Memory B cell (primary cell): ENCODE data around the gene LRRC3.

Experiments used
- ATAC-seq: fragments of 150-1000 bp; cut with Tn5 transposase; 2 replicates; pipeline ENCODE4 v1.10.0; 2021; ENCODE audit warnings: low read depth, mild to moderate bottlenecking, moderate library complexity
- DNase-seq, 2 donors: peaks; one replicate each; pipeline ENCODE4 v3.0.0; 2022; ENCODE audit warnings: low spot score in 2 of 2
- H3K27ac Mint-ChIP-seq: one replicate; pipeline ENCODE4 v1.8.0; 2022; ENCODE audit warnings: mild to moderate bottlenecking, moderate library complexity, mixed read lengths
- H3K27me3 Mint-ChIP-seq: one replicate; pipeline ENCODE4 v1.8.0; 2022; ENCODE audit warnings: mixed read lengths
- H3K36me3 Mint-ChIP-seq: one replicate; pipeline ENCODE4 v1.8.0; 2022; ENCODE audit warnings: mild to moderate bottlenecking, mixed read lengths
- H3K4me1 Mint-ChIP-seq: one replicate; pipeline ENCODE4 v1.8.0; 2022; ENCODE audit warnings: mixed read lengths
- H3K4me3 Mint-ChIP-seq: one replicate; pipeline ENCODE4 v1.8.0; 2022; ENCODE audit warnings: mild to moderate bottlenecking, moderate library complexity, mixed read lengths
- H3K9me3 Mint-ChIP-seq: one replicate; pipeline ENCODE4 v1.8.0; 2022; ENCODE audit warnings: mixed read lengths

Gene LRRC3

GRCh38 chr21:44440241-44441040 lies 14.9 kb upstream of the LRRC3 start:
- H3K27me3 Mint-ChIP-seq, result peaks cover 3% of the 10 kb centered on the region
- no peaks in the 10 kb centered on the region for H3K9me3 Mint-ChIP-seq
- no peak overlapping the region for H3K4me3 Mint-ChIP-seq
- H3K27ac Mint-ChIP-seq, result no peak overlapping the region
- H3K36me3 Mint-ChIP-seq, result peaks cover 7% of the 10 kb centered on the region
- ATAC-seq, result no peak
- H3K4me1 Mint-ChIP-seq, result peaks cover 3% of the 10 kb centered on the region
- DNase-seq, result no peak

DNA sequence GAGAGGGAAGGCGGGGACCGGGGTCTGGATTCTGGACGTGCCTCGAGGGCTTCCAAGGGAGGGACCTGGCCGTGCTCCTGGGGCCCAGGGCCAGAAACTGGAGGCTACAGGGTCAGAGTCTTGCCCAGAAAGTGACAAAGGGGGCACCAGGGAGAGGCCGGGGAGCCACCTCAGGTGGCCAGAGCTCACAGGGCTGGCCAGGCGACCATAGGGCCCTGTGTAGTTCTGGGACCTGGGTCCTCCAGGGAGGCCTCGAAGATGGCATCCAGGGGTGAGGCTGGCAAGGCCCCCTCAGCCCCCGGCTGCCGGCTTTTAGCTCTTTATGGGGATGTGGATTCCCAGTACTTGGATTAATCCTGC lies 14.3 kb upstream of the LRRC3 start:
- DNase-seq, result no peak
- peaks cover 2% of the 10 kb centered on the region for H3K36me3 Mint-ChIP-seq
- no peaks in the 10 kb centered on the region for H3K9me3 Mint-ChIP-seq
- peaks cover 3% of the 10 kb centered on the region for H3K4me1 Mint-ChIP-seq
- H3K27ac Mint-ChIP-seq, result no peak overlapping the region
- H3K27me3 Mint-ChIP-seq, result no peaks in the 10 kb centered on the region
- no peak overlapping the region for H3K4me3 Mint-ChIP-seq
- no peak for ATAC-seq

- Mint-ChIP-seq H3K27me3 (no peaks in the 10 kb centered on the region), H3K9me3 (no peaks in the 10 kb centered on the region), H3K27ac (no peak overlapping the region), H3K36me3 (peaks cover 2% of the 10 kb centered on the region), H3K4me3 (no peak overlapping the region), H3K4me1 (peaks cover 3% of the 10 kb centered on the region)
- no peak for DNase-seq
- ATAC-seq, result no peak
These were observed 13.6 kb upstream of the LRRC3 start for GRCh38 chr21:44441581-44442265.

GRCh38 chr21:44442266-44443125 lies 12.8 kb upstream of the LRRC3 start:
- H3K4me3 Mint-ChIP-seq, result no peak overlapping the region
- peaks cover 3% of the 10 kb centered on the region for H3K27me3 Mint-ChIP-seq
- peaks cover 3% of the 10 kb centered on the region for H3K4me1 Mint-ChIP-seq
- no peaks in the 10 kb centered on the region for H3K9me3 Mint-ChIP-seq
- H3K36me3 Mint-ChIP-seq, result peaks cover 2% of the 10 kb centered on the region
- no peak overlapping the region for H3K27ac Mint-ChIP-seq
- no peak for DNase-seq
- no peak for ATAC-seq

DNA sequence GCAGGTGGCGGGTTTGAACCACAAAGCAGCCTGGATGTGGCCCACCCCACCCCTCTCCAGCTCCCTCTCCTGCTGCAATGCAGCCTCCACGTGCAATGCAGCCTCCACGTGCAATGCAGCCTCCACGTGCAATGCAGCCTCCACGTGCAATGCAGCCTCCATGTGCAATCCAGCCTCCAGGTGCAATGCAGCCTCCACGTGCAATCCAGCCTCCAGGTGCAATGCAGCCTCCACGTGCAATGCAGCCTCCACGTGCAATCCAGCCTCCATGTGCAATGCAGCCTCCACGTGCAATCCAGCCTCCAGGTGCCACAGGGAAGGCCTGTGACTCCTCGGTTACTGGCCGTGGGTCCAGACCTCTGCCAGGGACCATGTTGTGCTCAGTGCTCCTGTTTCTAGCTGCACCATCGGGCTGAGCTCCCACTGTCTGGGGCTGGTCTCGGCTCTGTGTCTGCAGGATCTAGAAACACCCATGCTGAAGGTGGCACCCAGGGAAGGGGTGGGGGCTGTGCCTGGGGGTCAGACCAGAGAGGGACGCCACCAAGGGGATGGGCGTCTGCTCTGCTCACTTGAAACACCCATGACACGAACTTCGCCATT lies 11.9 kb upstream of the LRRC3 start:
- no peaks in the 10 kb centered on the region for H3K9me3 Mint-ChIP-seq
- no peak overlapping the region for H3K27ac Mint-ChIP-seq
- no peak for DNase-seq

DNA sequence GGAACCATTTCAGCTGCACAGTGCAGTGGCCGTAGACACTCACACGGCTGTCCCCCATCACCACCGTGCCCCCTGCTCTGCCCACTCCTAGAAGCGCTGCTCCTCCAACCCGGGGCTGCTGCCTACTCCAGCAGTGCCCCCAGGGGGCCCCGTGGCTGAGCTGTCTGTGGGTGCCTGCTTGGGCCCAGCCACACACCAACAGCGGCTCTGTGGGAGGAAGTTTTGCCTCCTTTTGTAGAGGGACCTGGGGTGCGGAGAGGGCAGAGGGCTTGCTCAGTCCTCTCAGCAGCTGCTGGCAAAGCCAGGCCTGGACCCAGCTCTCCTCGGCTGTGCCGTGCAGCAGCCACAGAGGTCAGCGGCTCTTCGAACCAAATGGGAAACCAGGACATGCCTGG lies 11.4 kb upstream of the LRRC3 start:
- Mint-ChIP-seq H3K27me3 (peaks cover 5% of the 10 kb centered on the region), H3K4me3 (no peak overlapping the region), H3K4me1 (peaks cover 3% of the 10 kb centered on the region), H3K36me3 (peaks cover 2% of the 10 kb centered on the region), H3K9me3 (no peaks in the 10 kb centered on the region), H3K27ac (no peak overlapping the region)
- DNase-seq (no peak), ATAC-seq (no peak)

More for the DNA sequence above, 11.9 kb upstream of the LRRC3 start:
- no peak overlapping the region for H3K4me3 Mint-ChIP-seq
- H3K27me3 Mint-ChIP-seq, result peaks cover 3% of the 10 kb centered on the region
- H3K4me1 Mint-ChIP-seq, result peaks cover 3% of the 10 kb centered on the region
- peaks cover 2% of the 10 kb centered on the region for H3K36me3 Mint-ChIP-seq
- no peak for ATAC-seq

- Mint-ChIP-seq H3K27me3 (peaks cover 9% of the 10 kb centered on the region), H3K4me1 (peaks cover 3% of the 10 kb centered on the region), H3K9me3 (no peaks in the 10 kb centered on the region), H3K36me3 (peaks cover under 1% of the 10 kb centered on the region), H3K27ac (no peak overlapping the region), H3K4me3 (no peak overlapping the region)
- ATAC-seq (no peak), DNase-seq (no peak)
These were observed 10.9 kb upstream of the LRRC3 start for GRCh38 chr21:44444286-44444931.

DNA sequence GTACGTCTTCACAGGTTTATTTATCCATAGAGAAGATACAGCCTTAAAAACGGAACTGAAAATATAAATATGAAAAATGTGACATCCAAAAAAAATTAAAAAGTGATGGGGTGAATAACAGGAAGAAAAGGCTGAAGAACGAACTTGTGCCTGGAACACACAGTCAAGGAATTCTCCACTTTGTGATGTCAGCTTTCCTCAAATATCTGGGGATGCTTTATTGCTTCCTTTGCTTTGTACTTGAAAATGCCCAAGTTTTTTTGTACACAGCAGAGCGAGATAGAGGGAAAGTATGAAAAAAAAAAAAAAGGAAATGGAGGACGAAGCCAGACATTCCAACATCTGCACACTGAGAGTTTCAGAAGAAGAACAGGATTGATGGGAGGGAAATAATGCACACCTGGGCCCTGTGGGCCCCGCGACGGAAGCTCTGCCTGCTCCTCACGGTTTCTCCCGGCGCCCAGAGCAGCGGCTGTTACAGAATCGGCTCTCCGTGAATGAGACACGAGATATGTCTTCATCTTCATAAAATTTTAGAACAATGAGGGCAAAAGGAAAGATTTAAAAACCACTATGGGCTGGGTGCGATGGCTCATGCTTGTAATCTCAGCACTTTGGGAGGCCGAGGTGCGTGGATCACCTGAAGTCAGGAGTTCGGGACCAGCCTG lies 10.0 kb upstream of the LRRC3 start:
- DNase-seq (no peak), ATAC-seq (no peak)
- peaks cover 3% of the 10 kb centered on the region for H3K4me1 Mint-ChIP-seq
- H3K4me3 Mint-ChIP-seq, result no peak overlapping the region
- no peaks in the 10 kb centered on the region for H3K36me3 Mint-ChIP-seq
- peaks cover 13% of the 10 kb centered on the region for H3K27me3 Mint-ChIP-seq
- H3K9me3 Mint-ChIP-seq, result no peaks in the 10 kb centered on the region
- no peak overlapping the region for H3K27ac Mint-ChIP-seq

DNA sequence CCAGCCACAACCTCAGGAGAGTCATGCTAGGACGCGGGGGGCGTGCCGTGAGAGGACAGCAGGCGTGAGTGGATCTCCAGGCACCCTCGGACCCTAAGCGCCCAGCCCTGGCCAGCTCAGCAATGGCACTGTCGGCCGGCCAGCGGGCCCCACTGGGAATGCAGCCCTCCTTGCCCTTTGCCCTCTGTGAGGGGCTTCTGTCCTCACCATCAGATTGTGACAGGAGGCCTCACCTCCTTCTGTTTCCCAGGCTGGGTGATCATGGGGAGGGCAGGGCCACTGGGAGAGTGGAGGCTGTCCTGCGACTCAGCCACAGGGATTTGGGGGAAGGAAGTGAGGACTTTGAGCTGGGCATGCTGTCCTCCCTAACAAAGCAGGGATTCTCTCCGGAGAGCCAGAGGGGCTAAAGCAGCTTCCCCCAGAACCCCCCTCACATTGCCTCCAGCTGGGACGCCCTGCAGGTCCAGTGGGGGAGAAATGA lies 6.6 kb upstream of the LRRC3 start:
- Mint-ChIP-seq H3K4me3 (no peak overlapping the region), H3K27ac (no peak overlapping the region), H3K4me1 (peaks cover 3% of the 10 kb centered on the region), H3K27me3 (peaks cover 19% of the 10 kb centered on the region), H3K9me3 (peaks cover 5% of the 10 kb centered on the region), H3K36me3 (peaks cover 2% of the 10 kb centered on the region)
- no peak for ATAC-seq
- DNase-seq, result no peak

DNA sequence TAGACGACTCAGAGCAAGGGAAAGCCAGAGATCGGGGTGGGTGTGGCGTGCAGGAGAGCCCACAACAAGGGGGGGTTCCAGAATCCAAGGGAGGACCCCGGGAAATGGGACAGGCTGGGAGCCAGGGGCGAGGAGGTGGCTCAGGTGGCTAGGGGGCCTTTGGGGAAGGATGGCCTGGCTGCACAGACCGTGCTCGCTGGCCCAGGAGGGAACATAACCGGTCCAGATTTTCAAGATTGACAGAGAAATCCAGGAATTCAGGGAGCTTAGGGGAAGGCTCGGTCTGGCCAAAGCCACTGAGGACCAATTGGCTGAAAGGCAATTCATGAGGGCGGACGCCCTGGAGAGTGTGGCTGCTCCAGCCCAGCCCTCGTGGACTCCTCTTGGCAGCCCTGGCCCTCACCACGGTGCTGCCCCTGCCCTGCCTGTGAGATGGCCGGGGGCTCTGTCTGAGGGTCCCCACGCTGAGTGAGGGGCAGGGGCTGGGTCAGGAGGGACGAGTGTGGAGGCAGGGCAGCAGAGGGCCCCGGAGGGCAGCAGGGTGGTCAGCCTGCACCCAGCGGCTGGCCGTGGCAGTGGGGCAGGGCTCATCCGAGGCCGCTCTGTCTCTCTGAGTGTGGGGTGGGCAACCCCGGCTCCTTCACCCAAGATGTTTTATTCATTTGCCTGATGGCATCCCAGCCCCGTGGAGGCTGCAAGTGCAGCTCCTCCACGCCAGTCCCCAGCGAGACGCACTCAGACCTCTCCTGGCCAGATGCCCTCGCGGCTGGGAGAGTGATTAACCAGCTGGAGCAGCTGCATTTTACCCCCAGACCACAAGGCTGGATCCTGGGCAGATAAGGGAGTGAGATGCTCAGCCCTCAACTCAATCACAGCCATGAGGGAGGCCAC lies 5.6 kb upstream of the LRRC3 start:
- no peaks in the 10 kb centered on the region for H3K4me1 Mint-ChIP-seq
- H3K4me3 Mint-ChIP-seq, result no peak overlapping the region
- H3K9me3 Mint-ChIP-seq, result peaks cover 8% of the 10 kb centered on the region
- peaks cover 2% of the 10 kb centered on the region for H3K36me3 Mint-ChIP-seq
- peaks cover 21% of the 10 kb centered on the region for H3K27me3 Mint-ChIP-seq
- ATAC-seq (no peak), DNase-seq (no peak)
- H3K27ac Mint-ChIP-seq, result no peak overlapping the region

DNA sequence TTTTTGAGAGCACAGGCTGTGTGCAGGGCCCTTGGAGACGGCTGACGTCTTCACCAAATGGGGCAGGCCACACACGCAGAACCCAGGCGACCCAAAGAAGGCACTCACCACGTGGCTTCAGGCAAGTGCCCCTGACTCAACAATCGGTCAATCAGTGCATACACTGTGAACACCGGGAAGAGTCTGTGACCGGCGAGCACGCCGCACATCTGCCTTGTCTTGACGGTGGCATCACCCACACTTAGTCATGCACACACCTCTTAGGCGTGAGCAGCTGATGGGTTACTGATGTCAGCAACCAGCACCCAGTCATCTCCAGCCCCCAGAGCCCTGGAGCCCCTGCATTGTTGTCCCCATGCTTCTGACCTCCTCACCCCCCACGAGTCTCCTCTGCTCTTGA lies 4.9 kb upstream of the LRRC3 start:
- Mint-ChIP-seq H3K27ac (no peak overlapping the region), H3K36me3 (peaks cover 2% of the 10 kb centered on the region), H3K27me3 (peaks cover 21% of the 10 kb centered on the region), H3K9me3 (peaks cover 8% of the 10 kb centered on the region), H3K4me1 (no peaks in the 10 kb centered on the region), H3K4me3 (no peak overlapping the region)
- ATAC-seq (no peak), DNase-seq (no peak)

- Mint-ChIP-seq H3K27me3 (peaks cover 21% of the 10 kb centered on the region), H3K36me3 (peaks cover 2% of the 10 kb centered on the region), H3K4me3 (no peak overlapping the region), H3K4me1 (no peaks in the 10 kb centered on the region), H3K9me3 (peaks cover 8% of the 10 kb centered on the region), H3K27ac (no peak overlapping the region)
- no peak for DNase-seq
- no peak for ATAC-seq
These were observed 4.3 kb upstream of the LRRC3 start for GRCh38 chr21:44450999-44451398.
